GM19239 (cell line): Measurements from ENCODE around the gene SH2D6.
A peak's percentile ranks its signal among the peaks of the same experiment; 100 is the strongest.

Source experiments
- DNase-seq: peaks from one replicate; pipeline ENCODE4 v3.0.0; 2011; ENCODE audit warnings: low spot score; ENCODE audit not compliant: insufficient read length
- FAIRE-seq: peaks from 2 replicates; lab custom pipeline; 2011; peaks lifted over from hg19 to GRCh38; lab: Jason Lieb, UNC

The SH2D6 gene

GRCh38 chr2:85420536-85421259 lies 2.2 kb downstream of the SH2D6 start:
- FAIRE-seq (peak; percentile 66), DNase-seq (peak; percentile 77)

GRCh38 chr2:85421260-85422071 lies 3.0 kb downstream of the SH2D6 start:
- FAIRE-seq = no peak
- DNase-seq = no peak

GRCh38 chr2:85422072-85422457 lies 3.6 kb downstream of the SH2D6 start:
- no peak for DNase-seq
- no peak for FAIRE-seq

- FAIRE-seq (no peak), DNase-seq (no peak)
Observed at GRCh38 chr2:85423525-85423924, 5.0 kb downstream of the SH2D6 start.

- FAIRE-seq = no peak
- no peak for DNase-seq
Observed at GRCh38 chr2:85425588-85425987, 7.1 kb downstream of the SH2D6 start.

GRCh38 chr2:85427300-85427835 lies 8.9 kb downstream of the SH2D6 start:
- DNase-seq = no peak

GRCh38 chr2:85428343-85428881 lies 9.9 kb downstream of the SH2D6 start:
- FAIRE-seq (no peak), DNase-seq (no peak)

More at GRCh38 chr2:85427300-85427835, 8.9 kb downstream of the SH2D6 start:
- no peak for FAIRE-seq

- DNase-seq = no peak
- no peak for FAIRE-seq
Observed at GRCh38 chr2:85429213-85429923, 10.9 kb downstream of the SH2D6 start.

- FAIRE-seq = no peak
- no peak for DNase-seq
Observed at GRCh38 chr2:85429924-85430289, 11.4 kb downstream of the SH2D6 start.

- FAIRE-seq = no peak
Observed at GRCh38 chr2:85430752-85431569, 12.4 kb downstream of the SH2D6 start.

GRCh38 chr2:85431570-85432205 lies 13.2 kb downstream of the SH2D6 start:
- DNase-seq (no peak), FAIRE-seq (no peak)

More at GRCh38 chr2:85430752-85431569, 12.4 kb downstream of the SH2D6 start:
- DNase-seq = no peak

- FAIRE-seq (no peak), DNase-seq (no peak)
Observed at GRCh38 chr2:85433511-85434089, 15.1 kb downstream of the SH2D6 start.

- FAIRE-seq = no peak
- DNase-seq = no peak
Observed at GRCh38 chr2:85434696-85435095, 16.2 kb downstream of the SH2D6 start.

GRCh38 chr2:85435220-85435958 lies 16.9 kb downstream of the SH2D6 start:
- DNase-seq (no peak), FAIRE-seq (no peak)

- FAIRE-seq (no peak), DNase-seq (no peak)
Observed at GRCh38 chr2:85435981-85436835, 17.7 kb downstream of the SH2D6 start.

- FAIRE-seq = no peak
Observed at GRCh38 chr2:85436836-85437487, 18.4 kb downstream of the SH2D6 start.

More at GRCh38 chr2:85436836-85437487, 18.4 kb downstream of the SH2D6 start:
- no peak for DNase-seq
